HG02798 (cell line): ENCODE results near the gene SHLD1.
"Not testable (repeated sequence)": the region's sequence is repeated elsewhere in the genome, so short reads cannot be mapped to it uniquely, and the experiment has no call there.

Source experiments
- ATAC-seq: cut with Tn5 transposase; IDR thresholded peaks from one replicate; pipeline ENCODE4 v1.9.1; 2021; ENCODE audit warnings: mild to moderate bottlenecking; ENCODE audit not compliant: unreplicated experiment, poor library complexity

Gene SHLD1, protein sequence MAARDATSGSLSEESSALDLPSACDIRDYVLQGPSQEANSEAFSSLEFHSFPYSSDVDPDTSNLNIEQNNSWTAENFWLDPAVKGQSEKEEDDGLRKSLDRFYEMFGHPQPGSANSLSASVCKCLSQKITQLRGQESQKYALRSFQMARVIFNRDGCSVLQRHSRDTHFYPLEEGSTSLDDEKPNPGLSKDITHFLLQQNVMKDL

DNA sequence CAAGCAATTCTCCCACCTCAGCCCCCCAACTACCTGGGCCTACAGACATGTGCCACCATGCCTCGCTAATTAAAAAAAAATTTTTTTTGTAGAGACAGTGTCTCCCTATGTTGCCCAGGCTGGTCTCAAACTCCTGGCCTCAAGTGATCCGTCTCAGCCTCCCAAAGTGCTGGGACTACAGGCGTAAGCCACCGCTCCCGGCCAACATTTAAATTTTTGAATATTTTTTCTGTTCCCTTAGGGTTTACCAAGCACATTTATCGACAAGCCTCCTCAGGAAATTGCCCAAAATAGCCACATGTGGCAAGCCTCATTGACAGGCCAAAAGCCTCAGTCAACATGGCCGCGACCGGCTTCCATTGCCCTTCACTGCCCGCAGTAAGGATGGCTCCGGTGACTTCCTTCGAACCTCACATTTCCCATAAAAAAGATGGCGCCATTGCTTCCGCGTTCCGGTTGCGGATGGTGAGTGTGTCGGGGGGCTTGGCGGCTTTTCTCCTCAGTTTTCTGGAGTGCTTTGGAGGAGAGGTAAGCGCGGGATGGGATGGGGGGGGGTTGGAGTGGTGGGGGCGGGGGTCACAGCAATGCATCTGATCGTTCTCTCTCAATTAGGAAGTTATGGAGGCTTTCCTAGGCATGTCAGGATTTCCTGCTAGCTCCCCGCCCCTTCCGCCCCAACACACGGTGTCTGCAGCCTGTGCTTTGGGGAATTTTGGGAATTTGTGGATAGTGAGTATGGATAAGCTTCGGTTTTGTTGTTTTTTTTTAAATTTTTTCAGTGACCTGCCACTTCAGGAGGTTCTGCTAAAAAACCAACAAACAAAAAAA is at the start of gene SHLD1:
Gene SHLD1, plus strand, starts transcription at position 450 of the 828 bp plus-strand sequence. CDS start 22,465 bp downstream, outside the sequence.
- peak; percentile 95 for ATAC-seq

DNA sequence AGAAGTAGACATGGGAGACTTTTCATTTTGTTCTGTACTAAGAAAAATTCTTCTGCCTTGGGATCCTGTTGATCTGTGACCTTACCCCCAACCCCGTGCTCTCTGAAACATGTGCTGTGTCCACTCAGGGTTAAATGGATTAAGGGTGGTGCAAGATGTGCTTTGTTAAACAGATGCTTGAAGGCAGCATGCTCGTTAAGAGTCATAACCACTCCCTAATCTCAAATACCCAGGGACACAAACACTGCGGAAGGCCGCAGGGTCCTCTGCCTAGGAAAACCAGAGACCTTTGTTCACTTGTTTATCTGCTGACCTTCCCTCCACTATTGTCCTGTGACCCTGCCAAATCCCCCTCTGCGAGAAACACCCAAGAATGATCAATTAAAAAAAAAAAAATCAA is 47.9 kb upstream of the SHLD1 start:
- not testable (repeated sequence) for ATAC-seq

DNA sequence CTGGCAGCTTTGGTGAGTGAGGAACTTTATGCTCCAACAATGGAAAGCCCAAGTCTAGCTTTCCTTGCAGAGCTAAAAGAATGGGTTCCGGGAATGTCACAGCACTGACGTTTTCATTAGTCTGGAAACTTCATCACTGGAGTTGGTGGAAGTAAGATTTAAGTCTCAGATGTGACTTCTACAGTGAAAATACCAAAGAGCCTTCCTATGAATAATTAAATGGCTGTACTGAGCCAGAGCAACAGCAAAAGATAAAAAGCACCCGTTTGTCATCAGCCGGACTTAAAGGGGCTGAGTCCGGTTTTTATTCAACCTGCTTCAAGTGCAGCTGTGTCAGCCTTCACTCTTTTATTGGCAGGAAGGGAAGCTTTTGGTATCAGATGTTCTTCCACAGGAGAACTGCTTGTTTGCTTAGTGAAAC is 46.5 kb upstream of the SHLD1 start:
- ATAC-seq = no peak

DNA sequence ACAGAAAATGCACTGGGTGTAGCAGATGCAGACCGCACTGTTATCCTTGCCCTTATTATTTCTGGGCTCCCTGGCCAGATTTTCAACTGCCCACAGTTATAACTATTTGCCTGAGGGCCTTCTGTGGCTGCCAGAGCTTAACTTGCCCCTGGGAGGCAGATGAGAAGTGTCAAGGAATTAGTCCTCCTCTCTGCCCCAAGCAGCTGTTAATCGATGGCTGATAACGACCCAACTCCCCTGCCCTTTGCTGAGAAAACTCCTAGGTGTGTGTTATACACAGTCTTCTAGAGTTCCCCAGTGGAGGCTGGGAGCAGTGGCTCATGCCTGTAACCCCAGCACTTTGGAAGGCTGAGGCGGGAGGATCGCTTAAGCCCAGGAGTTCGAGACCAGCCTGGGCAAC is 44.4 kb upstream of the SHLD1 start:
- ATAC-seq = no peak

DNA sequence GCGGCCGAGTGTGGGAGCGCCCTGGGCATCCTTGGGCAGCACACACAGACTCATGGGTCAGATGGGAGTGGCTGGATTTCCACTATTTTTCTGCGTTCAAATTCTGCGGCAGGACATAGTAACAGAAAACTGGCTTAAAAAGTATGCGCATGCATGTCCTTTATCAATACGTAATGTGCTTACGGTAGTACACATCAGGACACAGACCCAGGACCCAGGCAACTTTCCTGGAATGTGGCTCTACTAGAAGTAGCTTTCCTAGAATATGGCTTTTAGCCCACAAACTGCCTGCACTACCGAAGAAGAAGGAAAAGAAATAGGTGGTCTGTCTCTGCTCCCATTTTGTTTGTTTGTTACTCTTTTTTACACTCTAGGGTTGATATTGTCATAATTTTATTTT is 43.4 kb upstream of the SHLD1 start:
- no peak for ATAC-seq

DNA sequence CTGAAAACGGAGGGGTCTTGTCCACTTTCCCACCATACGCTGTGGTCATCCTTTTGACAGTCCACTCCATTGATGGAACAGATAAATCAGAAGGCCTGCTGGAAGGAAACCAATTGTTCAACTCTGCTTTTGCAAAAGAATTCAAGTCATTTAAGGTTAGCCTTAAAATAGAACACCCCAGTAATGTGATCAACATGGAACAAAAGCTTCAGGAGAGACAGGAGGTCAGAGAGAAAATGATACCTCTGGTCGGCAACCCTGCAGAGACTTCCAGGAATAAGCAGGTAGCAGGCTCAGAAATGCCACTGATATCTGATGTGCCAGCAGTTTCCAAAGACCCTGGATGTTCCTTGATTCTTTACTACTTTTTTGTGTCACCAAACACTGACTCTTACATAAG is 39.6 kb upstream of the SHLD1 start:
- no peak for ATAC-seq

DNA sequence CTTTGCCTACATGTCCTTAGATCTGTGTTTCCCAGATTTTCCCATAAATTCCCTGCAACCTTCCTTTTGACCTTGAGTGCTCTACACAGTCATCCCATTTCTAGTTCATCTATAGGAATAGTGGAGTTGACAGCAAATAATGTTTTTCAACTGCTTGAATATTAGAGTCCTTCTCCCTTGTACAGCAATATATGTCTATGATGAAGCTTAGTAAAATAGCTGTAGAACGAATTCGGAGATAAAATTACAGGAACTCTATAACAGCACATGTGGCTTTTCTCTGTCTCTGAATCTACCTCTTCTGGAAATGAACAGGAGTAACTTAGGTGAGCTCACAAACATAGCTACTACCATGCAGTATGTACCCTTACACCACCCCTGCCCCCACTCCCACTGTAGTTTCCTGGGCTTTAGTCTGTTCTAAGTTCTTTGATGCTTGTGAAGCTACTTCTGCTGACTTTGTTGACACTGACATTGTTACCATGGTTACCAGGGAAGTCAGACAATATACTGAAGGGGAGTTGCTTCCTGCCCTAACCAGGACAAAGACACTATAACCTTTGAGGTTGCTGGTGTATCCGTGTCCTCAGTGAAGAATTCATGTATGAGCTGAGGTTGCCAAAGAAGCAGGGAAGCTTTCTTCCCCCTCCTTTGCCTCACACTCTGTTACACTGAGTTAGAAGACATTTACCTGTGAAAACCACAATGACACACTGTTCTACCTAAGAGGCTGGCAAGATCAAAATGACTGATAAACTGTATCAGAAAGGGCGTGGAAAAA is 35.8 kb upstream of the SHLD1 start:
- ATAC-seq = no peak

DNA sequence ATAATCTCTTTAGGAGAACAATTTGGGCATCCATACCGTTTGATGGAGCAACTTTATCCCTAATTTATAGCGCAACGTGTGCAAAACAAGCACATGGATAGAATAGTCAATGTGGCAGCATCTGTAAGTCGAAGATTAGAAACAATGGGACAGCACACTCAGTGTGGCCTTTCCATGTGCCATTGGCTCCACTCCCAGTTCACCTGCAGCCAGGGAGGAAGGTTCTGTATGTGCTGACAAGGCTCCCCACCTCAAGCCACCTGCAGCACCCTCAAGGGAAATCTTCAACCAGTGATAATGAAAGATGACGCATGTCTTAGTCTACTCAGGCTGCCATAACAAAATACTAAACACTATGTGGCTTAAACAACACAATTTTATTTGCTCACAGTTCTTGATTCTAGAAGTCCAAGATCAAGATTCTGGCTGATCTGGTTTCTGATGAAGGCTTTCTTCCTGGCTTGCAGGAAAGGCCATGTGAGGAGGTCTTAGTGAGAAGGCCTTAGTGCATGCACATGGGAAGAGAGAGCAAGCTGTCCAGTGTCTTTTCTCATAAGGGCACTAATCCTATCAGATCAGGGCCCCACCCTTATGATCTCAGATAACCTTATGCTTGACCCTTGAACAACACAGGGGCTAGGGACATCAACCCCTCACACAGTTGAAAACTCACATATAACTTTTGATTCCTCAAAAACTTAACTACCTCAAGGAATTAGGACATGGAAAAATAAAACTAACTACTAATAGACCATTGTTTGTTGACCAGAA is 34.9 kb upstream of the SHLD1 start:
- ATAC-seq = no peak

DNA sequence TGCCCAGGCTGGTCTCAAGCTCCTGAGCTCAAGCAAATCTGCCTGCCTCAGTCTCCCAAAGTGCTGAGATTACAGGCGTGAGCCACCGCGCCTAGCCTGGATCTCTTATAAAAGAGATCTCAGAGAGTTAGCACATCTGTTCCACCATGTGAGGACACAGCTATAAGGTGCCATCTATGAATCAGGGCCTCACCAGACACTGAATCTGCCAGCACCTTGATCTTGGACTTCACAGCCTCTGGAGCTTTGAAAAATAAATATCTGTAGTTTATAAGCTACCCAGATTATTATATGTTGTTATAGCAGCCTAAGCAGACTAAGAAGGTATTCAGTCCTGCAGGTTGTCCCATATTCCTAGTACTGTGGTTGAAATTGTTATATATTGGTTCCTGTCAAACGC is 33.2 kb upstream of the SHLD1 start:
- ATAC-seq = no peak

DNA sequence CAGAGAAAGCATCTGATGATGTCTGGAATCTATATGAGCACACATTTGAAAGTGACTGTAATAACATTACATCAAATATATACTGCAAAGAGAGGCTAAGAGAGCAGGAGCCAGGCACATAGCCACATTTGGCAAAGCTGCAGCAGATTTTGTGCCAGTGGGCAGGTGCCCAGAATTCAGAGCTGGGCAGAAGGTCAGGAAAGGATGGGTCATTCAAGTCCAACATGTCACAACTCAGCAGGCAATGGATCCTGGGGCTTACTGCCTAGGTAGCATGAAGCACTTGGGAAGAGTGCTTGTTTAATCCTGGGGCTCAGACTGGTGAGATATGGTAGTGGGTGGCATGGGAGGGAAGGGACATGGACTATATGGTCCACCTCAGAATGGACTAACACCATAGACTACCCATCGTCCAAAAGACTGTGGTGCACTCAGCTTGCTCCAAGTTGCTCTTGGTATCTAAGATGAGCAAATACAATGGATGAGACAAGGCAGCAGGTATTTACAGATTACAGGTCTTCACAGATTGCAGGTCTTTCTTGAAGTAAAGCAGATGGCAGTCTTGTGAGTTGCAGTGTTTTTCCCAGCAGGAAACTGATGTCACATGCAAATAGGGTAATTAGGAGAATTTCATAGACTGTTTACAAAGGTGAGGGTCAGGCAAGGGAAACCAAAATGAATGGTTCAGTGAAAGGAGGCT is 31.2 kb upstream of the SHLD1 start:
- ATAC-seq = no peak

DNA sequence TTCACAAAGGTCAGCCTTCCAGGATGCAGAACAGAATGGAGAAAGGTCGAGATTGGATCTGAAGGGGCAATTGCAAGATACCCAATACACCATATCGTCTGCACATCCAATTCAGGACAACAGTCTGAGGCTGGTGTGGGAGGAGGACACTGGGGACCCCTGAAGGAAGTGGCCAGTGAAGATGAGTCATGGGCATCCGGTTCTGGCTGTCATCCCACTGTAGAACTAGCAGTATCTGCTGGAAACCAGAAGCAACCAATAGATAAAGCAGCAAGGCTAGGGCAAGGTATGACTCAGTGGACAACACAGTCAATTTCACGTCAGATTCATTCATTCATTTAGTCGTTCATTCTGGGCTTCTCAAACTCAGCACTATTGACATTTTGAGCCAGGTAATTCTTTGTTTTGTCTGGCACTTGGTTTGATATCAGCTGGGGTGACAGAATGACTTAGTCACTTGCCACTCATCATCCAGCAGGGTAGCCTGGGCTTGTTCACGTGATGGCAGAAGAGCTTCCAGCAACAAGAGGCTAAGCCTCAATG is 30.3 kb upstream of the SHLD1 start:
- ATAC-seq = no peak

DNA sequence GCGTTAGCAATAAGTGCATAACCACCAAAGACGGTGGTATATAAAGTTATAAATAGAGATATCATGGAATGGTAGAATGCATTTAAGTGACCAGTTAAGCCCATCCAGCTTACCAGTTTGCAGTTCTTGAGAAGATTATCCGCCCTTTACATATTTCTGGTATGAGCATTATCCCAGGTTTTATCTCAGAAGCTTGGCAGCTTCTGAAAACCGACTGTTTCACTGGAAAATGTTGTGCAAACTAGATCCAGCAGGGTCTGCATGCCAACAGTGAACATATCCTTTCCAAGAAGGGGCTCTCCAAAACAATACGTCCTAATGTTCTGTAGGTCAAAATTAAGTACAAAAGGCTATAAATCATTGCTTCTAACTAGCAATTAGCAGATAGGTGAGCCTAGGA is 29.5 kb upstream of the SHLD1 start:
- no peak for ATAC-seq

DNA sequence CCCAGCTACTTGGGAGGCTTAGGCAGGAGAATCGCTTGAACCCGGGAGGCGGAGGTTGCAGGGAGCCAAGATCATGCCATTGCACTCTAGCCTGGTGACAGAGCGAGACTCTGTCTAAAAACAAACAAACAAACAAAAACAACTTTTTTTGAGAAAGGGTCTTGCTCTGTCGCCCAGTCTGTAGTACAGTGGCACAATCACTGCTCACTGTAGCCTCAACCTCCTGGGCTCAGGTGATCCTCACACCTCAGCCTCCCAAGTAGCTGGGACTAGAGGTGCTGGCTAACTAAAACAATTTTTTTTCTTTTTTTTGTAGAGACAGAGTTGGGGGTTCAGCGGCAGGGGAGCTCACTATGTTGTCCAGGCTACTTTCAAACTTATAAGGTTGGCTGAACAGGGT is 28.8 kb upstream of the SHLD1 start:
- ATAC-seq = not testable (repeated sequence)

DNA sequence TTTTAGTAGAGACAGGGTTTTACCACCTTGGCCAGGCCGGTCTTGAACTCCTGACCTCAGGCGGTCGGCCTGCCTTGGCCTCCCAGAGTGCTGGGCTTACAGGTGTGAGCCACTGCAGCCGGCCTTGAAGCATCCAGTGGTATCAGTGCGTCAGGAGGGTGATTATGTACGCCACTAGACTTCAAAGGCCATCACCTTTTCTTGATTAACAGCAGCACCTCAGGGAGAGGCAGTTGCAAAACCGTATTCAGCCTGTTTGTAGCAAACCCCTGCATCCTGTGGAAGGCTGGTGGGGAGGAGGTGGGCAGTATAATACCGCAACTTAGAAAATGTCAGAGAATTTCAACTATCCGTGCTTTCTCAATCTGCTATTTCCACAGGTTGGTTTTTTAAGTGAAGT is 27.3 kb upstream of the SHLD1 start:
- no peak for ATAC-seq

DNA sequence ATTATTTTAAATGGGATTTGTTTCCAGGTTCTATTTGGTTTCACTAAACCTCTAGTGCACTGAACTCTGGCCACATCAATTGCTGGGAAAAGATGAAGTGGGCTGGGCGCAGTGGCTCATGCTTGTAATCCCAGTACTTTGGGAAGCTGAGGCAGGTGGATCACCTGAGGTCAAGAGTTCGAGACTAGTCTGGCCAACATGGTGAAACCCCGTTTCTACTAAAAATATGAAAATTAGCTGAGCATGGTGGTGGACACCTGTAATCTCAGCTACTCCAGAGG is 25.1 kb upstream of the SHLD1 start:
- ATAC-seq = not testable (repeated sequence)

DNA sequence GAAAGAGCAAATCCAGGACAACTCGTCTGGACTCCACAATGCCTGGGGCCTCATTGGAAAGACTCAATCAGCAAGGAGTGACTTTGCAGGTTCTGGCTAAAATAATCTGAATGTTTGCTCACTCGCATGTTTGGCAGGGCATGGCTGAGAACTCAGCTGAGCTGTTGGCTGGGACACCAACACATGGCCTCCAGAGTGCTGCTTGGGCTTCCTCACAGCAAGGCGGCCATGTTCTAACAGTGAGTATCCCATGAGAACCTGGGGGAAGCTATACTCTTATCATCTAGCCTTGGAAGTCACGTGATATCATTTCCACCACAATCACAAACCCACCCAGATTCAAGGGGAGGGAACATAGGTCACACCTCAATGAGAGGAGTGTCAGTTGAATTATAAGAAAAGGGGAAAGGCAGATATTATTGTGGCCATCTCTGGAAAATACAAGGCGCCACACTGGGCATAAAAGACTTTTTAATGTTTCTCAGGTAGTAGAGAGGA is 23.1 kb upstream of the SHLD1 start:
- ATAC-seq = no peak

DNA sequence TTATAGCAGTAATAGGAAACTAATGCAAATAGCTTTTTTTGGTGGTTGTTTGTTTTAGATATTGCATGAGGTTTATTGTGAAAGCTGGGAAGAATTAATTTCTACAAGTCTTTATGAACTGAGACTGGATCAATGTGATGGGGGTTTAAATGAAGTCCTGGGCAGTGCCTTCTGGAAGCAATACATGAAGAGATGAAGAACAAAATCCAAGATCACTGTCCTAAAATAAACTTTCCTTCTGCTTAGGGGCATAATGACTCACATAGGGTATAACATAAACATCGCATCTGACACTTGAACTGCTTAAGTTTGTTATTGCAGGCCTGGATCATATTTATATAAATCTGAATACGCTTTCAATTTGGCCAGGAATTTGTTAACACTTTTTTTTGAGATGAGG is 20.9 kb upstream of the SHLD1 start:
- no peak for ATAC-seq

DNA sequence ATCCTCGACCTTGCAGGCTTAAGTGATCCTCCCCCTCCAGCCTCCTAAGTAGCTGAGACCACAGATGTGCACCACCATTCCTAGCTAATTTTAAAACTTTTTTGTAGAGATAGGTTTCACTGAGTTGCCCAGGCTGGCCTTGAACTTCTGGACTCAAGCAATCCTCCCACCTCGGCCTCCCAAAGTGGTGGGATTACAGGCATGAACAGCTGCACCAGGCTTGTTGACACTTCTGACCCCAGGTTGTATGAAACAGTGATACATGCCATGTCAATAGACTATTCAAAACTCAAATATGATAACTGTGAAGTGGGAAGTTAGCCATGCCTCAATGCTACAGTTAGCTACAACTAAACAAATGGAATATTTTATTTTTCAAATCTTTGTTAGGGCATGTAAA is 20.1 kb upstream of the SHLD1 start:
- no peak for ATAC-seq

DNA sequence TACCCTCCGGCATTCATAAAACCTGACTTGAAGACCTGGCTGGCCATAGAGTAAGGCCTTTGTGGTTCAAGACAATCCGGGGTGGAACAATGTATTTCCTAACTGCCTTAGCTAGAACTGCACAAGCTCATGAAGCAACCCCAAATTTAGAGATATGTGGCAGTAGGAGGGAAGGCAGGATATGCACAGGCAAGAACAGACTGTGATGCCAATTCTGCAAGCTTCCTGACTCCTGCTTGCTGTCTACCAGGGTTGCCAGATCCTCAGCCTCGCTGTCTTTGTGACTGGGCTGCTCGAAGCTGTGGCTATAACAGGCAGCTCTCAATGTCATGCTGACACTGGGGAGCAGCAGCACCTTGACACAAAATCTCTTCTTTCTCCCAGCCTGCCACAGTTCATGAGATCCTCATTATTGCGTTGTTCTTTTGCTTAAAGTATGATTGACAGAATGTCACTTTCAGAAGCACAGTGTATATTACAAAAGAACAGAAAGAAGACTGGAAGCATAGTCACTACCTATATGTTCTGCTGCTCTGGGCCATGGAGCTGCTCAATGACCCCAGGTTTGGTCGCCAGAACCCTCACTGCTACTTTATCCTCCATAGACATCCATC is 18.3 kb upstream of the SHLD1 start:
- ATAC-seq = no peak
